HG03575 (cell line): ENCODE measurements around the gene ZFYVE28.

Experiments used
- ATAC-seq: cut with Tn5 transposase; IDR thresholded peaks from one replicate; pipeline ENCODE4 v1.9.1; 2021; ENCODE audit not compliant: unreplicated experiment, insufficient number of reproducible peaks, low FRiP score; ENCODE audit errors: extremely low read depth

Gene ZFYVE28

DNA sequence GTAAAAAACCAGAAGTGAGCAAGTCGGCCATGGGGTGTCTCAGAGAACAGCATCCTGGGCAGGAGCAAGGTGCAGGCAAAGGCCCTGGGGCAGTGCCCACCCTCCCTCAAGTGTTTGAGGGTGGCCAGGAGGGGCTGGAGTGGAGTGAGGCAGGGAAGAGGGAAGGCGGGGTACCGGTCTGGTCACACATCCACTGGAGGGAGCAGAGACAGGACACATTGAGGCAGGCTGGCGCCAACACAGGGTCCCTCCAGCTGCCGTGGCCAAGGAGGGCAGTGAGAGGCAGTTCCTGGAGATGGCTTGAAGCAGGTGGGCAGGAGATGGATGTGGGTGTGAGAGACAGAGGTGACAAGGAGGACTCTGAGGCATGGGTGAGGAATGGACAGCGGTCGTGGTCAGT, 30.1 kb upstream of the ZFYVE28 start:
- no peak for ATAC-seq

DNA sequence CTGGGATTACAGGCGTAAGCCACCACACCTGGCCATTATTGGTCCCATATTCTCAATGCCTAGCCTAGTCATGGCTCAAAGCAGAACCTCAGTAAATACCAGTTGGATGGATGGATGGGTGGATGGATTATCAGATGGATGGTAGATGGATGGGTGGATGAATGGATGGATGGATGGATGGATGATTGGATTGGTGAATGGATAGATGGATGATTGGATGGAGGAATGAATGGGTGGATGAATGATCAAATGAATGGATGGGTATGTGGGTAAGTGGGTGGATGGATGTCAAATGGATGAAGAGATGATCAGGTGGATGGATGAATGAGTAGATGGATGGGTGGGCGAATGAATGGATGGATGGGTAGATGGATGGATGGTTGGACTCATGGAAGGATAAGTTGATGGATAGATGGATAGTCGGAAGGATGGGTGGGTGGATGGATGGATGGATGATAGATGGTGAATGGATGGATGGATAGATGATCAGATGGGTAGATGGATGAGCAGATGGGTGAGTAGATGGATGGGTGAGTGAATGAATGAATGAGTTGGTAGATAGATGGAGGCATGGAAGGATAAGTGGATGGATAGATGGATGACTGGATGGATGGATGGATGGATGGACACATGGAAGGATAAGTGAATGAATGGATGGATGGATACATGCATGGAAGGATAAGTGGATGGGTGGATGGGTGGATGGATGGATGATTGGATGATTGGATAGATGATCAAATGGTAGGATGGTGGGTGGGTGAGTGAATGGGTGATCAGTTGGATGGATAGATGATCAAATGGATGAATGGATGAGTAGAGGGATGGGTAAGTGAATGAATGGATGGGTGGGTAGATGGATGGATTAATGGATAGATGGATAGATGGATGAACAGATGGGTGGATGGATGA, 28.5 kb upstream of the ZFYVE28 start:
- no peak for ATAC-seq

- ATAC-seq: no peak
These were observed 27.1 kb upstream of the ZFYVE28 start for GRCh38 chr4:2445571-2445970.

- no peak for ATAC-seq
These were observed 26.7 kb upstream of the ZFYVE28 start for GRCh38 chr4:2445130-2445529.

DNA sequence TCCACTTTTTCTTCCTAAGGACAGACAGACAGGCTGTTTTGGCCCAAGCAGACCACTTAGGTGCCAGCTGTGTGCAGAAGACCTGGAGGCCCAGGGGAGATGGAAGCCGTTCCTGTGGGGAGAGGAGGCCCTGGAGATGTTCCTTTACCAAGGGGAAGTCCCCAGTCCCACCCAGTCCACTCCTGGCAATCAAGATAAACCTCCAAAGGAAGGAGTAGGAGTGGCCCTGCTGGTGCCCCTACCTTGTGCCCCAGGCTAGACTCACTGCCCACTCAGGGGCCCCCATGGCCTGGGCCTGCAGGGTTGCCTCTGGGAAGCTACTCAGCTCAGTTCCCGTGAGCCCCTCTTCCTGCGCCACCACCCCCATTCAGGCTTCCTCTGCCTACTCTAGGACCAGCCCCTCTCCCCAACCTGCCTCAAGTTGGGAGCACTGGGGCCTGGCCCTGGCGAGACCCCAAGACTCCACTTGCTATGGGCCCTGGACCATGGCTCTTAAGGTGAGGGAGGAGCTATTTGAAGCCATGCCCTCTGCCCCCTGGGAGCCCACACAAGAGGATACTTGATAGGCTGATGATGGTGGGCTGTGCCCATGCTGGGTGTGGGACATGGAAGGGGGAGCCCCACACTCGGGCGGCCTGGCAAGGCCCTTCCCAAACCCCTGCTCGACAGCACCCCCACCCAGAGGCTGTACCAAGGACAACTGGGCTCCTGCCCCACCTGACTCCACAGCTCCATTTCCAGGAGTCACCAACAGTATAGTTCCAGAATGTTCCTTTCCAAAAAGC, 25.7 kb upstream of the ZFYVE28 start:
- no peak for ATAC-seq

DNA sequence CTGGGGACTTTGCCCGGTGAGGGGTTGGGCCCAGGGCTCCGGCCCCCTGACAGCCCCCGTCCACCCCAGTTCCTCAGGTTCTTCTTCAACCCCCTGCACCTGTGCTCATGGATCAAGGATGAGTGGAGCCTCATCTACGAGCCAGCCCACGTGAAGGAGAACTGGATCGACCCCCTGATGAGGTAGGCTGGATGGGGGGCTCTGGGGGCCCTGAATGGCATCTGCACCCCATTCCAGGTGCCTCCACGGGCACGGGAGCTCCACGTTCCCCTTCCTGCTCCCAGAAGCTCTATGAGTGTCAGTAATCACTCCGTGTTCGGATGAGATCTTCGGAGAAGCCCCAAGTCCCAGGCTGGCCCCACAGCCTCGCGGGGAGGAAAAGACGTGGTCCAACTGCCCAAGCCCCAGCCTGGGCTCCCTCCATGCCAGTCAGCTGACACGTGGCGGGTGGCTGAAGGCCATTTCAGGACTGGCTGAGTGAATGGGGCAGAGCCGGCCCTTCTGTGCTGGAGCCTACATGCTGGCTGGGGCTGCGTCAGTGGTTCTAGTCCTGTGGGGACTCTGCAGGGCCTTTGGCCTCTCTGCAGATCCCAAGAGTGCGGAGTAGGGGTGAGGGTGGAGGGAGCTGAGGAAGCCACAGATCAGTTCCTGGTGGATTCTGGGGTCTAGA, 24.8 kb upstream of the ZFYVE28 start:
- ATAC-seq: no peak

- no peak for ATAC-seq
These were observed 23.9 kb upstream of the ZFYVE28 start for GRCh38 chr4:2442175-2442993.

- no peak for ATAC-seq
These were observed 23.1 kb upstream of the ZFYVE28 start for GRCh38 chr4:2441393-2442174.

GRCh38 chr4:2438822-2439718, 20.6 kb upstream of the ZFYVE28 start:
- no peak for ATAC-seq

DNA sequence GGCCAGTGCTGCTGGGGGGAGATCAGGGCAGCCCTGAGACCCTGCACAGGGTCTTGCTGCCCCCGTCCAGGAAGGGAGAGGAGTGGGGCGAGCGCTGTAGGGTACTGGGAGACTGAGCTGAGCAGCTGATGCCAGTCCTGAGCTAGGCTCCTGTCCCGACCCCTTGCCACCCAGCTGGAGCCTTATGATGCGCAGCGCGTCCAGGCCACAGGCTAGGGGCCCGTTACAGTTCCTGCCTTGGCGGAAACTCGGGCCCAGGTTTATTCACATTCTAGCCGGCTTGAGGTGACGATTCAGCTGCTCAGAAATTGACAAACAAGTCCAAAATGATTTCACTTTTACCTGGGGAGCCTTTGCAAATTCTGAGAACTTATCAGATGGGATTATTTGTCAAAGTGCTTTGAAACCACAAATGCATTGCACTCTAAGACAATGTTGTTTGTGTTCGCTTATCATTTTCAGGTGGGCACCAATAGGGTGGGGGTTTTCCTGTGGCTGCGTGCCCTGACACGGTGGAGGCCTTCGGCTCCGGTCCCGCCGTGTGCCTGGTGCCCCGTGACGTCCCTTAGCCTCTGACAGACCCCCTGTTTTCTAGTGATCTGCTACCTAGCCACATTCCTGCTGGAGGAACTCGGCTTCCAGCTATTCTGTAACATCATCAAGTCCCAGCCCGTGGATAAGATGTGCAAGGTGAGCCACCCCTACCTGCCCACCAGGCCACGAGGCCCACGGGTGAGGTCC, 19.2 kb upstream of the ZFYVE28 start:
- no peak for ATAC-seq

- no peak for ATAC-seq
These were observed 18.5 kb upstream of the ZFYVE28 start for GRCh38 chr4:2436761-2437474.

DNA sequence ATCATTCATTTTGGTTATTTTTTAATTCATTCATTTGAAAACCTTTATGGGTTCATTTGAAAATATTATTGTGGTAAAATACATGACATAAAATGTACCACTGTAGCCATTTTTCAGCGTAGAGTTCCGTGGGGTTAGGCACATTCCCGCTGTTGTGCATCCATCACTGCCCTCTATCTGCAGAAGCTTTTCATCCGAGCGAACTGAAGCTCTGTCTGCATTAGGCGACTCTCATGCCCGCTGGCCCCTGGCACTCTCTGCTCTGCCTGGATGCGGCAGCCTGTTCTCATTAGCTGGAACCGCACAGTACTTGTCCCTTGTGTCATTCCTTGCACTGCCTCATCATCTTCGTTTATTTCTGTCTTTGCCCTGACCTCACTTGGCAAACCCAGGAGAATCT, 17.9 kb upstream of the ZFYVE28 start:
- no peak for ATAC-seq

- no peak for ATAC-seq
These were observed 16.0 kb upstream of the ZFYVE28 start for GRCh38 chr4:2434420-2434819.

DNA sequence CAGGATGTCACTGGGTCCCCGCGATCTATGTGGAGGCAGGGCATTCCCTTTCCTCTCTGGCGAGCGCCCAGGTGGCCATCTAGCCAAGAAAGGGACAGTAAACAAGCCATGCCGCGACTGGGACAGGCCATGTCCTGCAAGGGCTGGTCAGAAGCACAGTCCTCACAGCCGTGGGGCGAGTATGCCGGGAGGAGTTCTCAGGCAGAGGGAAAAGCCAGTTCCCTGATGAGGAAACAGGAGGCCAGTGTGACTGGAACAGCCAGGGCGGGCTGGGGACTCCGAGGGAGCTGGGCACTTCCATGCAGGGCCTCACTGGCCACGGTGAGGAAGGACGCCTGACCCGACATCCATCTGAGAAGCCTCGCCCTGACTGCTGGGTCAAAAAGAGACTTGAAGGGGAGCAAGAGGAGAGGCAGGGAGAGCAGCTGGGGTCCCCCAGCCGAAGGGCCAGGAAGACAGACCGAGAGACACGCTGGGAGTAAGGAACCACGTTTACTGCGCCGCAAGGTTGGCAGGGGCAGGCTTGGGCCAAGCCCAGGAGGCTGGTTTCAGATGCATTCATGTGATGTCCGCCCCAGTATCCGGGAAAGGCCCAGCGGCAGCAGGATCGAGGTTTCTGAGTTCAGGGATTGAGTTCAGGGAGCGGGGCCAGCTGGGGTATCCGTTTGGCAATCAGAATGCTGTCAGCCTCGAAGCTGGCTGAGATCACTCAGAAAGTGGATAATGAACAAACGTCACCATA, 15.3 kb upstream of the ZFYVE28 start:
- no peak for ATAC-seq

GRCh38 chr4:2432991-2433530, 14.6 kb upstream of the ZFYVE28 start:
- no peak for ATAC-seq
